NB4 (cell line): ENCODE data around the gene SLC45A1.

Experiments used
- MYC ChIP-seq: IDR thresholded peaks from 2 replicates; pipeline ENCODE4 v1.6.1; 2011; ENCODE audit warnings: low read depth, low read length
- POLR2A ChIP-seq: IDR thresholded peaks from 2 replicates; pipeline ENCODE4 v1.6.1; 2011; ENCODE audit warnings: mild to moderate bottlenecking; ENCODE audit not compliant: insufficient read length; ENCODE audit errors: extremely low read depth
- TF ChIP-seq, protein P1 (sequence below): IDR thresholded peaks from one replicate; pipeline ENCODE4 v1.5.1; 2012; ENCODE audit warnings: low read depth, low read length
- TF ChIP-seq, protein P2 (sequence below): IDR thresholded peaks from 2 replicates; pipeline ENCODE4 v1.6.1; 2011; ENCODE audit warnings: low read depth, low read length

DNA sequence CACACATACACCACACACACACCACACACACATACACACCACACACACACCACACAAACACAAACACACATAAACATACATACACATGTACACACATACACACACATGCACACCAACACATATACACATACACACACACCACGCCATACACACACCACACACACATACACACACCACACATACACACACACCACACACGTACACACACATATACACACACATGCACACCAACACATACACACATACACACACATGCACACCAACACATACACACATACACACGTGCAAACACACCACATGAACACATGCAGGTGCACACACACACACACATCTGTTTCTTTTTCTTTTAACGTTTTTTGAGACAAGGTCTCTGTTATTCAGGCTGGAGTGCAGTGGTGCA, 41.0 kb upstream of the SLC45A1 start:
- TF ChIP-seq, protein P1, sequence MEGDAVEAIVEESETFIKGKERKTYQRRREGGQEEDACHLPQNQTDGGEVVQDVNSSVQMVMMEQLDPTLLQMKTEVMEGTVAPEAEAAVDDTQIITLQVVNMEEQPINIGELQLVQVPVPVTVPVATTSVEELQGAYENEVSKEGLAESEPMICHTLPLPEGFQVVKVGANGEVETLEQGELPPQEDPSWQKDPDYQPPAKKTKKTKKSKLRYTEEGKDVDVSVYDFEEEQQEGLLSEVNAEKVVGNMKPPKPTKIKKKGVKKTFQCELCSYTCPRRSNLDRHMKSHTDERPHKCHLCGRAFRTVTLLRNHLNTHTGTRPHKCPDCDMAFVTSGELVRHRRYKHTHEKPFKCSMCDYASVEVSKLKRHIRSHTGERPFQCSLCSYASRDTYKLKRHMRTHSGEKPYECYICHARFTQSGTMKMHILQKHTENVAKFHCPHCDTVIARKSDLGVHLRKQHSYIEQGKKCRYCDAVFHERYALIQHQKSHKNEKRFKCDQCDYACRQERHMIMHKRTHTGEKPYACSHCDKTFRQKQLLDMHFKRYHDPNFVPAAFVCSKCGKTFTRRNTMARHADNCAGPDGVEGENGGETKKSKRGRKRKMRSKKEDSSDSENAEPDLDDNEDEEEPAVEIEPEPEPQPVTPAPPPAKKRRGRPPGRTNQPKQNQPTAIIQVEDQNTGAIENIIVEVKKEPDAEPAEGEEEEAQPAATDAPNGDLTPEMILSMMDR = no peak
- TF ChIP-seq POLR2A (no peak), MYC (no peak)
- TF ChIP-seq, protein P2, sequence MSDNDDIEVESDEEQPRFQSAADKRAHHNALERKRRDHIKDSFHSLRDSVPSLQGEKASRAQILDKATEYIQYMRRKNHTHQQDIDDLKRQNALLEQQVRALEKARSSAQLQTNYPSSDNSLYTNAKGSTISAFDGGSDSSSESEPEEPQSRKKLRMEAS = no peak
